ENCODE data around the gene TOP1. TPM values are rescaled to one million over a fixed set of nuclear protein-coding genes. Genes with fewer than 3 reads are reported as not detected.

TOP1 gene
- total RNA-seq, 1 donor from 2014 or later: 90.8 TPM

DNA sequence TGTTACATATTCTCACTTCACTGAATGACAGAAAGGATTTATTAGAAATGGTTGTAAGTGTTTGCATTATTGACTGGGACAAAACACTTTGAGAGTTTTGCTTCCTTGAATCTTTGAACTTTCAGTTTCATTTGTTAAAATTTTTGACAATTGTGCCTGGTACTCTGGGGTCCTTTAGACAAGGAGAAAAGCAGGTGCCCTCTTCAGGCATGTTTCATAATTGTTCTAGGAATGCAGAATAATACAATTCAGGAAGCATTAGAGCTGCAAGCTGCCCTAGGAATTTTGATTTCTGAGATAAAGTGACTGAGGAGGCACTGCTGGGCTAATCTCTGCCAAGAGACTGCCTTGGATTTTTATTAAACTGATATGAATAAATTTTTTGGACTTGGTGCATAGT, 49.7 kb downstream of the TOP1 start:
- no peak overlapping the region for H3K4me3 Mint-ChIP-seq (ENCODE audit: low read depth)
- H3K4me1 Mint-ChIP-seq (ENCODE audit: low read depth): peaks cover 21% of the 10 kb centered on the region
- no peaks in the 10 kb centered on the region for H3K27me3 Mint-ChIP-seq
- TF ChIP-seq, protein P1, sequence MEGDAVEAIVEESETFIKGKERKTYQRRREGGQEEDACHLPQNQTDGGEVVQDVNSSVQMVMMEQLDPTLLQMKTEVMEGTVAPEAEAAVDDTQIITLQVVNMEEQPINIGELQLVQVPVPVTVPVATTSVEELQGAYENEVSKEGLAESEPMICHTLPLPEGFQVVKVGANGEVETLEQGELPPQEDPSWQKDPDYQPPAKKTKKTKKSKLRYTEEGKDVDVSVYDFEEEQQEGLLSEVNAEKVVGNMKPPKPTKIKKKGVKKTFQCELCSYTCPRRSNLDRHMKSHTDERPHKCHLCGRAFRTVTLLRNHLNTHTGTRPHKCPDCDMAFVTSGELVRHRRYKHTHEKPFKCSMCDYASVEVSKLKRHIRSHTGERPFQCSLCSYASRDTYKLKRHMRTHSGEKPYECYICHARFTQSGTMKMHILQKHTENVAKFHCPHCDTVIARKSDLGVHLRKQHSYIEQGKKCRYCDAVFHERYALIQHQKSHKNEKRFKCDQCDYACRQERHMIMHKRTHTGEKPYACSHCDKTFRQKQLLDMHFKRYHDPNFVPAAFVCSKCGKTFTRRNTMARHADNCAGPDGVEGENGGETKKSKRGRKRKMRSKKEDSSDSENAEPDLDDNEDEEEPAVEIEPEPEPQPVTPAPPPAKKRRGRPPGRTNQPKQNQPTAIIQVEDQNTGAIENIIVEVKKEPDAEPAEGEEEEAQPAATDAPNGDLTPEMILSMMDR (IDR thresholded peaks at IDR 0.05; ENCODE audit: unreplicated experiment): peak; percentile 50
- no peak for DNase-seq (ENCODE audit: low spot score, unreplicated experiment)
- no peak overlapping the region for H3K27ac Mint-ChIP-seq
- H3K9me3 Mint-ChIP-seq (ENCODE audit: low read depth): no peaks in the 10 kb centered on the region
- H3K36me3 Mint-ChIP-seq (ENCODE audit: insufficient read depth): peaks cover 32% of the 10 kb centered on the region

DNA sequence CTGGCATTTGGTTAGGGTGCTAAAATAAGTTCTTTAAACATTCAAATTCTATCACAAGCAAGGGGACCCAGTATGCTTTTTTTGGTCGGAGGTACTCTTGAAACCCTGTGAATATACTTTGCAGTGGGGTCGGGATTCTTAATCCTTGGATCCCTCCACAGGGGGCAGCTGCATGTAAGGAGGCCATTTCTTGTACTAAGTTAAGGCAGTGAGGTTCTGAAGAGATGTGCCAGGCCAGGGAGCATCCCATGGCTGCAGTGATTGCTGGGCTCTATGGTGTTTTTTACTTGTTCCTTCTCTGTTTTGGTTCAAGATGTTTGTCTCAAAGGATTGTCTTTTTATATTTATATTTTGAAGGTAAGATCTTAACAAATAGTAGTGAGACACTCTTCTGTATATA, 50.4 kb downstream of the TOP1 start:
- H3K4me3 Mint-ChIP-seq (ENCODE audit: low read depth): no peak overlapping the region
- no peak for DNase-seq (ENCODE audit: low spot score, unreplicated experiment)

DNA sequence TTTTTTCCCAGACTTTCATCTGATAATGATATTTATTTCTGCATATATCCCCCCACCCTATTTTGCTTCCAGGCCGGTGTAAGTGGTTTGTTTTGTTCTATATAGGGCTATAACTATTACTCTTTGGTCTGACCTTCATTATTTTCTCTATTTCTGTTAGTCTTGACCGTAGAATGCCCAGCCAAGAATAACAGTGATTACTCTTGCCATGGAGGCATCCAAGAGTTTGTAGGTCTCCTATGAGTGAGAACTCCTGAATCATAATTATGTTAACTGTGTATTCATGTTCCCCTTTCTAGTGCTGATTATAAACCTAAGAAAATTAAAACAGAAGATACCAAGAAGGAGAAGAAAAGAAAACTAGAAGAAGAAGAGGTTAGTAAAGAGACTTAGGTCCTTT, 52.2 kb downstream of the TOP1 start:
- Mint-ChIP-seq H3K27ac (no peak overlapping the region), H3K36me3 (ENCODE audit: insufficient read depth) (peaks cover 49% of the 10 kb centered on the region), H3K9me3 (ENCODE audit: low read depth) (no peaks in the 10 kb centered on the region), H3K27me3 (no peaks in the 10 kb centered on the region), H3K4me3 (ENCODE audit: low read depth) (no peak overlapping the region), H3K4me1 (ENCODE audit: low read depth) (peaks cover 11% of the 10 kb centered on the region)
- no peak for DNase-seq (ENCODE audit: low spot score, unreplicated experiment)
- TF ChIP-seq, protein P1 (IDR thresholded peaks at IDR 0.05; ENCODE audit: unreplicated experiment): no peak

More for the DNA sequence above, 50.4 kb downstream of the TOP1 start:
- Mint-ChIP-seq H3K36me3 (ENCODE audit: insufficient read depth) (peaks cover 36% of the 10 kb centered on the region), H3K4me1 (ENCODE audit: low read depth) (peaks cover 15% of the 10 kb centered on the region), H3K27me3 (no peaks in the 10 kb centered on the region), H3K27ac (no peak overlapping the region), H3K9me3 (ENCODE audit: low read depth) (no peaks in the 10 kb centered on the region)
- TF ChIP-seq, protein P1 (IDR thresholded peaks at IDR 0.05; ENCODE audit: unreplicated experiment): no peak

DNA sequence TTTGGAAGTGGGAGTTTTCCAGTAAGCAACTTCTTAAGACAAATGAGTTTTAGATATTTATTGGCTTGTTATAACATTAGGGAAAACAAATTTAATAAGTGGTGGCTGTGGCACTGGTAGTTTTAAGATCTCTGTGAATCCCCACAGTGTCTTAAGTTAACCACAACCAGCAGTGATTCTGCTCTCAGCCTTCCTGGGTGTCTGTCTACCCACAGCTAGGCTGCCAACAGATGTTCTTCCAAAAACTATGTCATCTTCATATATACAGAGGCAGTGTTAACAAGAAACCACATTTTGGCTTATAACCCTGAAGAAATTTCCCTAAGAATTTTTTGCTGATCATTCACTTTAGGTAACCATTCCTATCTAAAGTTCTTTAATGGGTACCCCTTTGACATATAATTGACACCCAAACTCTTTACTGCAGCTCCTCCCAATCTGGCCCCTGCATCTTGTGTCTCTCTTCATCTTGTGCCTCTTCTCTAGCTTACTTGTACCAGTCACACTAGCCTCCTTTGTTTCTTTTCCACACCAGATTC, 52.7 kb downstream of the TOP1 start:
- no peak for DNase-seq (ENCODE audit: low spot score, unreplicated experiment)
- Mint-ChIP-seq H3K4me3 (ENCODE audit: low read depth) (no peak overlapping the region), H3K9me3 (ENCODE audit: low read depth) (no peaks in the 10 kb centered on the region), H3K27ac (peak overlapping the region; percentile 1), H3K4me1 (ENCODE audit: low read depth) (peaks cover 6% of the 10 kb centered on the region), H3K36me3 (ENCODE audit: insufficient read depth) (peaks cover 46% of the 10 kb centered on the region), H3K27me3 (no peaks in the 10 kb centered on the region)
- TF ChIP-seq, protein P1 (IDR thresholded peaks at IDR 0.05; ENCODE audit: unreplicated experiment): no peak

DNA sequence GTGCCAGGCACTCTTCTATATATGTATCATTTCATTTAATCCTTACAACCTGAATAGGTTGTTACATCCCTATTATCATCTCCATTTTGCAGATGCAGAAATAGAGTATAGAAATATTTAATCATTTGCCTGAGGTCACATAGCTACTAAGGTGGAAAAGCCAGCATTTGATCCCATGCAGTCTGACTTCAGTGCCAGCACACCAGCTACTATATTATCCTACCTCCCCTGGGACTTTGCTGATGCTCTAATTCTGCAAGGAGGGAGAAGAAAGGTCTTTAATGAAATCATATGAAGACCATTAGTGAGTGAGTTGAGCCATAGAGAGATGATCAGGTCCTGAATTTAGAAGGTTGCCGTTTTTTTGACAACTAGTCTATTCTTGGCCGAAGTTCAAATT, 53.7 kb downstream of the TOP1 start:
- TF ChIP-seq, protein P1 (IDR thresholded peaks at IDR 0.05; ENCODE audit: unreplicated experiment): no peak
- no peaks in the 10 kb centered on the region for H3K27me3 Mint-ChIP-seq
- no peak for DNase-seq (ENCODE audit: low spot score, unreplicated experiment)
- H3K36me3 Mint-ChIP-seq (ENCODE audit: insufficient read depth): peaks cover 43% of the 10 kb centered on the region
- no peaks in the 10 kb centered on the region for H3K9me3 Mint-ChIP-seq (ENCODE audit: low read depth)
- H3K4me1 Mint-ChIP-seq (ENCODE audit: low read depth): peaks cover 8% of the 10 kb centered on the region
- no peak overlapping the region for H3K27ac Mint-ChIP-seq
- no peak overlapping the region for H3K4me3 Mint-ChIP-seq (ENCODE audit: low read depth)

Measured in progenitor cell of endocrine pancreas (in vitro differentiated cells).